Epithelial cell of proximal tubule (primary cell): ENCODE measurements around the gene SUDS3. TPM values are rescaled to one million over a fixed set of nuclear protein-coding genes. Genes with fewer than 3 reads are reported as not detected.
A peak's percentile ranks its signal among the peaks of the same experiment; 100 is the strongest.
"Not testable (repeated sequence)": the region's sequence is repeated elsewhere in the genome, so short reads cannot be mapped to it uniquely, and the experiment has no call there.

Experiments used
- DNase-seq: peaks from one replicate; pipeline ENCODE4 v3.0.0-alpha.2; 2011; ENCODE audit warnings: low read depth
- H3K4me3 ChIP-seq: 2 replicates; pipeline ENCODE4 v1.5.1; 2011; ENCODE audit warnings: low read depth, mild to moderate bottlenecking, low read length
- CTCF ChIP-seq: conservative IDR thresholded peaks from 2 replicates; pipeline ENCODE4 v1.5.1; 2012; ENCODE audit warnings: low read depth, mild to moderate bottlenecking, low read length
- total RNA-seq: library from RNA; depleted of rRNA; stranded (reverse); fragments of >200 nt; gene quantifications from 2 replicates; pipeline ENCODE4 v1.2.3, GENCODE V29; 2015

Gene SUDS3
- total RNA-seq, 1 donor from 2014 or later: 25.9 TPM

- no peak for TF ChIP-seq CTCF
- no peak overlapping the region for H3K4me3 ChIP-seq
- no peak for DNase-seq
These were observed 22.2 kb downstream of the SUDS3 start for GRCh38 chr12:118398524-118398923.

- no peak overlapping the region for H3K4me3 ChIP-seq
These were observed 22.6 kb downstream of the SUDS3 start for GRCh38 chr12:118398940-118399339.

GRCh38 chr12:118402251-118402650, 25.9 kb downstream of the SUDS3 start:
- no peak overlapping the region for H3K4me3 ChIP-seq
- no peak for TF ChIP-seq CTCF
- DNase-seq: no peak

More at GRCh38 chr12:118398940-118399339, 22.6 kb downstream of the SUDS3 start:
- DNase-seq: no peak
- TF ChIP-seq CTCF: no peak

- H3K4me3 ChIP-seq: no peak overlapping the region
- TF ChIP-seq CTCF: peak; percentile 81
- peak; percentile 12 for DNase-seq
These were observed 28.6 kb downstream of the SUDS3 start for GRCh38 chr12:118404876-118405521.

GRCh38 chr12:118408241-118408640, 31.9 kb downstream of the SUDS3 start:
- not testable (repeated sequence) for DNase-seq, H3K4me3 ChIP-seq

- no peak for DNase-seq
- TF ChIP-seq CTCF: no peak
- no peak overlapping the region for H3K4me3 ChIP-seq
These were observed 33.5 kb downstream of the SUDS3 start for GRCh38 chr12:118409834-118410233.

- TF ChIP-seq CTCF: no peak
- no peak for DNase-seq
- H3K4me3 ChIP-seq: no peak overlapping the region
These were observed 41.6 kb downstream of the SUDS3 start for GRCh38 chr12:118417942-118418341.
